GM08714 (cell line): ENCODE results near the gene WASHC3.
"Not testable (repeated sequence)": the region's sequence is repeated elsewhere in the genome, so short reads cannot be mapped to it uniquely, and the experiment has no call there.

Experiments
- H3K4me3 ChIP-seq: fragments of 200-500 bp; sonication (Bioruptor generic); 2 replicates; pipeline ENCODE4 v1.5.1; 2014; ENCODE audit warnings: mild to moderate bottlenecking, low read length, inconsistent platforms
- ZNF274 ChIP-seq: IDR thresholded peaks from 2 replicates; pipeline ENCODE4 v1.6.1; 2012; ENCODE audit warnings: mild to moderate bottlenecking, low read depth, low read length

WASHC3 gene, protein sequence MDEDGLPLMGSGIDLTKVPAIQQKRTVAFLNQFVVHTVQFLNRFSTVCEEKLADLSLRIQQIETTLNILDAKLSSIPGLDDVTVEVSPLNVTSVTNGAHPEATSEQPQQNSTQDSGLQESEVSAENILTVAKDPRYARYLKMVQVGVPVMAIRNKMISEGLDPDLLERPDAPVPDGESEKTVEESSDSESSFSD

DNA sequence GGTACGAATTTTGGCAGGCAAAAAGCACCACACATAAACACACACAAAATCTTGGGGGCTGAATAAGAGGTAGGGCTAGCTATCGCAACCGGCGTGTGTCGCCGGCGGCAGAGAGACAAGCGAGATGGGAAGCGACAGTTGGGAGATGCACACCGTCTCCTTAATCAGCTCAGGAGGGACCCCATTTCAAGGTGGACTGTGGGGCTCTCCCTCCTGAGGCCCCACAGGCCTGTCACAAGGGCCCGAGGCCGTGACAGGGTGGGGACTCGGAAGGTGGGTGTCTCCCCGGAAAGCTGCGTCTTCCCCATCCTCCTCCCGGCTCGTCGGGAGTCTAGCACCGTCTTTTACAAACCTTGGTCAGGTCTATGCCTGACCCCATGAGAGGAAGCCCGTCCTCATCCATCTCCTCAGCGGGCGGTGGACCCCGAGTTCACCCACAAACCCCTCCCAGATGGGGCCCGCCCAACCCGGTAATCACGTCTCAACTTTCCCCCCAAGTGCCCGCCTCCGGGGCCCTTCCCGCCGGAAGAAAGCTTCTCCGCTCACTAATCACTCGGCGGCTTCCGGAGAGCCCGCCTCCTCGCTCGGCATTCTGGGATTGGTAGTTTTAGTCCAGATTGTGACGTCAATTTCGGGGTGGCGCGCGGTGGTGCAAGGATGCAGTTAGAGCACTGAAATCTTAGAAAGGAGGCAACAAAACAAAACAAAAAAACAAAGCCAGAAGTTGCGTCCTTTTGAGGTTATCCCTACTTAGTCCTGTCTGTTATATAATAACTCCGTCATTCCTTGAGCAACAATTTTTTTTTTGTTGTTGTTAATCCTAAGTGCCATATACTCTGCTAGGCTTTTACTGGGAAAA lies at the start of gene WASHC3:
TSS of gene WASHC3 (minus strand) at position 432 of the 859 bp plus-strand sequence. CDS start at position 403, 29 bp downstream.
- no peak for TF ChIP-seq ZNF274
- peak within 1 kb of the TSS; percentile 98 for H3K4me3 ChIP-seq

DNA sequence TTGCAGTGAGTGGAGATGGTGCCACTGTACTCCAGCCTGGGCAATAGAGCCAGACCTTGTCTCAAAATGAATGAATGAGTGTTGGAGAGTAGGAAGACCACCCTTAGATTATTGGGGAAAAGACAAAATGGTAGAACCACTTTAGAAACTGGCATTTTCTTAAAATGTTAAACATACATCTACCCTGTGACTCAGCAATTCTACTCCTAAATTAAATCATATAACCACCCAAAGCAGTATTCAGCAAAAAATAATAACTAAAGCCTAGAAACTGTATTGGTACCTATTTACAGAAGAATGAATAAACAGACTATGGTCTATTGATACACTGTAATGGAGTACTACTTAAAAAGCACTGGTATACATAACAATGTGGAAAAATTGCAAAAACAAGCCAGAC lies 49.0 kb upstream of the WASHC3 start:
- no peak for TF ChIP-seq ZNF274
- no peak overlapping the region for H3K4me3 ChIP-seq

DNA sequence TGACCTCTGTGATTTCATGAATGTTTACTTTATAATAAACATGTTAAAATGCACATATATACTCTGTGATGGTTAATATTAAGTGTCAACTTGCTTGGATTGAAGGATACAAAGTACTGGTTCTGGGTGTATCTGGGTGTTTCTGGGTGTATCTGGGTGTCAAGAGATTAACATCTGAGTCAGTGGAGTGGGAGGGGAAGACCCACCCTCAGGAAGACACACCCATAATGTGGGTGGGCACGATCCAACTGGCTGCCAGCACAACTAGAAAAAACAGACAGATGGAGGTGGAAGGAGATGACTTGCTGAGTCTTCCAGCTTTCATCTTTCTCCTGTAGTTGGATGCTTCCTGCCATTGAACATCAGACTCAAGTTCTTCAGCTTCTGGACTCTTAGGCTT lies 46.2 kb upstream of the WASHC3 start:
- no peak overlapping the region for H3K4me3 ChIP-seq
- TF ChIP-seq ZNF274, result no peak

DNA sequence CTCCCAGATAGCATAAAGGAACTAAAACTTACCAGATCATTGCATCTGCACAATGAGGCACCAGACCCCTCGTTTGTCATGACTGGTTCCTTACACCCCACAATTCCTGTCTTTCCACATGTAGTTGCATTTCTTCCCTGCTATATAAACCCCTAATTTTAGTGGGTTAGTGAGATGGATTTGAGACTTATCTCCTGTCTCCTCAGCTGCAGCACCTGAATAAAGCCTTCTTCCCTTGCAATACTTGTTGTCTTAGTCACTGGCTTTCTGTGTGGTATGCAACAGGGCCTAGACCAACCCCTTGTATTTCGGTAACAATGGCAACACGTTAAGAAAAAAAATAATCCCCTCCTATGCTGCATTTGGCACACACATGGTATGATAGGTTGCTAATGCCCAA lies 45.1 kb upstream of the WASHC3 start:
- no peak for TF ChIP-seq ZNF274
- no peak overlapping the region for H3K4me3 ChIP-seq

DNA sequence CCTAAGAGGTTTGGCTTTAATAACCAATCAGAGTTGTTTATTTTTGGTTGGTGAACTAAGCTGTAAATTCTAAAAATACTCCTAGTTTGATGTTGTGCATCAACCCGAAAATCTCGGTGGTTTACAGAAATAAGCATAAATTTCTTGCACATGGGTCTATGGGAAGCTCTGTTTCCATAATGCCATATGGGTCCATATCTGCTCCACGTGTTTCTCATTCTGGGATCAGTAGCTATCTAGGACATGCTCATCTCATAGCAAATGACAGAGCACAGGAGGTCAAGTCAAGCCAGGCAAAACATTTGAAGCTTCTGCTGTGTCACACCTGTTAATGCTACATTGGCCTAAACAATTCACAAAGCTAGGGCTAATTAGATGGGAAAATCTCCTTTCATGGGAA lies 35.1 kb upstream of the WASHC3 start:
- no peak overlapping the region for H3K4me3 ChIP-seq
- no peak for TF ChIP-seq ZNF274

DNA sequence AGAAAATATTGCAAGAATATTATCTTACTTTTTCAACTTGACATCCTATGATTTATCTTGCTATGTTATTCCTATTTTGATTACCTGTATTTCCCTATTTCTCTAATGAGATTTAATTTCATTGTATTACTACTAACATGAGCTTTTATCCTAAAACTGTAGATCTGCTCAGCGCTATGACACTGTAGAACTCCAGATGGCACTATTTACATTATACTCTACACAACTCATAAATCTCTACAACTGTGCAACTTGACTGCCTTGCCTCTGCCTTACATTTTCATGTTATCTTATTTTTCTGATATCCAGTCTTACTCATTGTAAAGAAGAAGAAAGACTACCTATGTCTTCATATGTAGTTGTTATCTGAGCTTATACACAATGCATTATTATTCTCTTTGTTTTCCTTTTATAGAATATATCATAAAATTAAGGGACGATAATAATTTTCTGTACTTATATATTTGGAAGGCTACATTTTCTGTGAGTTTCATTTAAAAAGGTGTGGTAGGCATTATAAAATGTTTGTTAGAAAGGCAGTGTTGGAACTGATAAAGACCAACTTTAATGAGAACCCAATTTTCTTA lies 34.0 kb upstream of the WASHC3 start:
- no peak for TF ChIP-seq ZNF274
- H3K4me3 ChIP-seq, result no peak overlapping the region

DNA sequence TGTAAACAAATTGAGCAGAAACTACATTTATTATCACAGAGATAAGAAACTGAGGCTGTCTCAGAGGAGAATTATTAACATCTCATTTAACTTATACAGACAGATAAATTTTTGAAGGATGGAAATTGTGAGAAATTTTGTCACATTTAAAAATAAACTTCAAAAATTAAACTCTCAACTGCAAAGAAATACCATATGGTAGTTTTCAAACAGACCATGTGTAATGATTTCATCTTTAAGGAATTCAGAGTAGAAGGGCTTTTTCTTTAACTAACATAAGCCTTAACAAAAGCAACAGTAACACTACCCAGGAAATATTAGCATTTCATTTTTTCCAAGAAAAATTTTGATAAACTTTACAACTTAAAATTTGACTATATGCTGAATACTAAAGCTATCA lies 31.5 kb upstream of the WASHC3 start:
- no peak overlapping the region for H3K4me3 ChIP-seq
- no peak for TF ChIP-seq ZNF274

DNA sequence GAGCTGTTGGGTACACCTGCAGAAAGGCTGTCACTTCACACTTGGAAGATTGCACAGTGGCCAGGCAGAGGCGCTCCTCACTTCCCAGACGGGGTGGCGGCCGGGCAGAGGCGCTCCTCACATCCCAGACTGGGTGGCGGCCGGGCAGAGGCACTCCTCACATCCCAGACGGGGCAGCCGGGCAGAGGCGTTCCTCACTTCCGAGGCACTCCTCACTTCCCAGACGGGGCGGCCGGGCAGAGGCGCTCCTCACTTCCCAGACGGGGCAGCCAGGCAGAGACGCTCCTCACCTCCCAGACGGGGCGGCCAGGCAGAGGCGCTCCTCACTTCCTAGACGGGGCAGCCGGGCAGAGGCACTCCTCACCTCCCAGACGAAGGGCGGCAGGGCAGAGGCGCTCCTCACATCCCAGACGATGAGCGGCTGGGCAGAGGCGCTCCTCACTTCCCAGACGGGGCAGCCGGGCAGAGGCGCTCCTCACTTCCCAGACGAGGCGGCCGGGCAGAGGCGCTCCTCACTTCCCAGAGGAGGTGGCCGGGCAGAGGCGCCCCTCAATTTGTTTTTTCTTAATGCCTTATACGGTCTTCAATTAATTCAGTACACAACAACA lies 27.5 kb upstream of the WASHC3 start:
- not testable (repeated sequence) for H3K4me3 ChIP-seq

DNA sequence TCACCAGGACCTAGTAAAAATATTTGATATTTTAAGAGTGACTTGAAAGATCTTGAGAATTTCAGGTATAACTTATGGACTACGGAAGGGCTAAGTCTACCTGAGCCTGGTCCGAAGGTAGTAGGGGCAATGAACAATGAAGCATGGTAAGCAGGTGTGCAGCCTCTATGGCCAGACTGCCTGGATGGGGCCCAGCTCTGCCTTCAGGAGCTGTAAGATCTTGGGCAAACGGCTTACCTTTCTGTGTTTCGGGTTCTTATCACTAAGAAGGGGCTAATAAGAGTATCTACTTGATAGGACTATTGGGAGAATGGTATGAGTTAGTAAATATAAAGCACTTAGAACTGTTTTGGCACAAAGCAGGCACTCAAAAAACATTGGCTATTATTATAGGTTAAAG lies 19.1 kb upstream of the WASHC3 start:
- H3K4me3 ChIP-seq, result no peak overlapping the region
- TF ChIP-seq ZNF274, result no peak

DNA sequence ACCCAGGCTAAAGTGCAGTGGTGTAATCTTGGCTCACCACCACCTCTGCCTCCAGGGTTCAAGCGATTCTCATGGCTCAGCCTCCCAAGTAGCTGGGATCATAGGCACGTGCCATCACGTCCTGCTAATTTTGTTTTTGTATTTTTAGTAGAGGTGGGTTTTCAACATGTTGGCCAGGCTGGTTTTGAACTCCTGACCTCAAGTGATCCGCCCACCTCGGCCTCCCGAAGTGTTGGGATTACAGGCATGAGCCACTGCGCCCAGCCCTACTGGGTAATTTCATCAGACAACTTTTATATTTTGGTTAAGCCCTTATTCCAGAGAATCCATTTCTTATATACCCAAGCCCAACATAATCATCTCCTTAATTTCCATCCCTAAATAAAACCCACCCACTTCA lies 10.3 kb upstream of the WASHC3 start:
- not testable (repeated sequence) for H3K4me3 ChIP-seq

DNA sequence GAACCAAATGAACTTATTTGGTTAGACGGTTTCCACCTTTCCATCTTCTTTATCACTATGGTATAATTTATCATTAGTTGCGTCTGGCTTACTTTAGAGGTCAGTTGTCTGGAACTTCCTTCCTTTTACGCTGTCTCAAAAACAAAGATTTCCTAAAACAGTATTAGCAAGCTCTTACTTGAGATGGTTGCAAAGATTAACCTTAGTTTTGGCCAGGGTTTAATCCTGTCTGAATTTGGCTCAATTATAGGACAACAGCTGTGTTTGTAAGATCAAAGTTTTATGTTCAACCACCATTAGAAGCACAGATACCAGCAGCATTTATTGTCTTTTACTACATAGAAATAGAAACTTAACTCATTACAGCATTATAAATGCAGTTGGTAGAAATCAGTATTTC lies 7.9 kb upstream of the WASHC3 start:
- no peak for TF ChIP-seq ZNF274
- H3K4me3 ChIP-seq, result no peak overlapping the region

DNA sequence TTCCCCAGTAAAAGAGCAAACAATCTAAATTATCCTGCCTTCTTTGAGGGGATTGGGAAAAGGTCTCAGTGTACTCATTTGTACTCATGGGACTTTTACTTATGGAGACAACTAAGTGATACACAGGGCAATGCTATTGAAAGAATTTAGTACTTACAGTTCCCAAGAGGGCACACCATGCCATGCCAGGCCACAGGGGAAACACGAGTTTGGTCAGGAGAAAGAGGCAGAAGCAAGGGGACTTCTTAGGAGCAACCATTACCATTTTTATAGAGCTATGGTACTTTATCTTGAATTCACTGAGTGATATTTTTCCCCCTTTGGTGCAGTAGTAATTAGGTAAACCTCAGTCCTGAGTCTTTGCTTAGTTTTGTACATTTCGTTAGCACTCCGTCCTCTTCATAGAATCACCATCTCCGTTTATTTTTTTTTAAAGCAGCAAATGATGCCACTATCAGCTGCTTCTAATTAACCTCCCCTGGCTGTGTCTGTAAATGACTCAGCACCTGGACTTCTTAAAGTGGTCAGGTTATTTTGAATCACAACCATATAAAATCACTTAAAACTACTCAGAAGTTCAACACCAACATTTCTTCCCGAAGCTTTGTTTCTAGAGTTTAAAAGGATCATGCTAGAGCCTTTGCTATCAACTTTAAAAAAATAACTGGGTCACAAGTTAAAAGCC lies 5.9 kb upstream of the WASHC3 start:
- no peak overlapping the region for H3K4me3 ChIP-seq
- TF ChIP-seq ZNF274, result no peak

DNA sequence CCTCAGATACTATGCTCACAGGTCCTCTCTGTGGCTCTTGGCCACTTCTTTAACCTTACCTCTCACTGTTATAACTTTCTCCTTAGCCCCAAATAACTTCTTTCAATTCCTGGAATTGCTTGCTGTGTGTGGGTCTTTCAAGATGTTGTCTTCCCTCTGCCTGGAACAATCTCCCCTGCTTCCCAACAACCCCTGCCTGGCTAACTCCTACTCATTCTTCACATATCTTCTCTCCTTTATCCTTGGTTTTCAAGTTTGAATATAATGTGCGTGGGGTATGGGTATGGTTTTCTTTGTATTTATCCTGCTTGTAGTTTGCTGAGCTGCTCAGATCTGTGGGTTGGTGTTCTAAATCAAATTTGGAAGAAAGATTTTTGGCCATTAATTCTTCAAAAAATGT lies 2.7 kb upstream of the WASHC3 start:
- no peak overlapping the region for H3K4me3 ChIP-seq
- no peak for TF ChIP-seq ZNF274

DNA sequence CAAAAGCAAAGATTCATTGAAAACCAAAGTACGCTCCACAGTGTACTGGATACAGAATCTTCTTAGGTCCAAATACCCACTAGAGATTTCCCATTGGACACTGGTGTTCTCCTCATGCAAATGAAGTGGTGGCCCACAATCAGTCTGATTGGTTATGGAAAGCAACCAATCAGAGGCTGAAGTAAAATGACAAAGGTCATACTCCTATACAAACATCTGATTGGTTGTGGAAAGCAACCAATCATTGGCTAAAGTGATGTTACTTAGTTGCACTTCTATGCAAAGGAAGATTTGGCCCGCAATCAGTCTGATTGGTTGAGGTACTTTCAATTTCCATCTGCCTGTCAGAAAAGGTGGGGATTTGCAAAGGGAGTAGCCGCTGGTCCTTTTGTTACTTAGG lies 1.3 kb upstream of the WASHC3 start:
- TF ChIP-seq ZNF274, result no peak
- no peak overlapping the region for H3K4me3 ChIP-seq

DNA sequence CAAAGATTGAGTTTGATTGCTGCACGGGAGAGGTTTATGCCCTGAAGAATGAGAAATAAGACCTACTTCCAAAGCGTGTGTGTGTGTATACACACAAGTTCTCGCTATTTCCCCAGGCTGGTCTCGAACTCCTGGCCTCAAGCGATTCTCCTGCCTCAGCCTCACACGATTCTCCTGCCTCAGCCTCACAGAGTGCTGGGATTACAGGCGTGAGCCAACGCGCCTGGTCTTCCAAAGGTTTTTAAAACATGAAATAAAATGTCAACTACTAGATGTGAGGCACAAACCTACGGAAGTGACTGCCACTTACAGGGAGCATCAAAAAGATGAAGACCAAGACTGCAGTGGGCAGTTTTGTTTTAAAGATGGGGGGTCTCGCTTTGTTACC lies 622 bp upstream of the WASHC3 start:
- no peak overlapping the region for H3K4me3 ChIP-seq
- TF ChIP-seq ZNF274, result no peak
